K562 (cell line): ENCODE results near the gene DCAF5. TPM values are rescaled to one million over a fixed set of nuclear protein-coding genes. Genes with fewer than 3 reads are reported as not detected.

Source experiments
- ATAC-seq: fragments of 200-7000 bp; cut with Tn5 transposase; 3 replicates; pipeline ENCODE4 v1.9.1; 2020; ENCODE audit warnings: moderate library complexity
- BruUV-seq: library from RNA; stranded (reverse); fragments of 400-500 nt; replicated peaks from 2 replicates; lab custom pipeline; 2021; lab: Mats Ljungman, UMichigan
- CTCF ChIA-PET: fragments of 300-600 bp; formaldehyde crosslinking; extraction: SDS; loops from one replicate; lab custom pipeline; 2021; ENCODE audit warnings: low intra/inter-chr PET ratio; lab: Yijun Ruan, JAX
- POLR2A ChIA-PET: fragments of 300-600, 350-650 bp; sonication (Branson Sonifier 250); formaldehyde crosslinking; extraction: SDS; loops from one replicate; lab custom pipeline; 2021; ENCODE audit warnings: antibody characterized with exemption, inconsistent platforms; lab: Yijun Ruan, JAX
- DNase-seq, 4 experiments: peaks; one replicate each; pipeline versions ENCODE4 v3.0.0 to v3.0.0-alpha.2; 2011 to 2018; ENCODE audit warnings: low spot score in 3 of 4, mixed read lengths in 3 of 4; ENCODE audit errors: extremely low read depth in 1 of 4
- FAIRE-seq: peaks from 2 replicates; lab custom pipeline; 2011; peaks lifted over from hg19 to GRCh38; lab: Jason Lieb, UNC
- H2AFZ ChIP-seq: 2 replicates; pipeline ENCODE4 v1.6.0; 2011; ENCODE audit warnings: low read depth, low read length, control low read depth, inconsistent platforms
- H3K27ac ChIP-seq: fragments of 200-600 bp; 3 replicates; pipeline ENCODE4 v1.8.0; 2011; ENCODE audit warnings: low read depth, mild to moderate bottlenecking, control low read depth, inconsistent platforms, low read length, moderate library complexity, mixed read lengths; ENCODE audit errors: extremely low read depth
- H3K27me3 ChIP-seq, 2 experiments: fragments of 300-600 bp in 1 of 2; 2 replicates in 1 of 2; 3 replicates in 1 of 2; pipeline versions ENCODE4 v1.6.0 to v1.8.0; 2011; ENCODE audit warnings: inconsistent platforms in 2 of 2, low read length in 2 of 2, mild to moderate bottlenecking in 1 of 2, mixed read lengths in 1 of 2, moderate library complexity in 1 of 2; ENCODE audit not compliant: control insufficient read depth in 2 of 2, insufficient read depth in 2 of 2
- H3K36me3 ChIP-seq: fragments of 300-600 bp; 3 replicates; pipeline ENCODE4 v1.8.0; 2011; ENCODE audit warnings: mild to moderate bottlenecking, low read length, inconsistent platforms; ENCODE audit not compliant: control insufficient read depth, insufficient read depth
- H3K4me1 ChIP-seq, 2 experiments: fragments of 200-600 bp in 1 of 2; replicated peaks in 1 of 2; 2 replicates in 1 of 2; 3 replicates in 1 of 2; pipeline versions ENCODE4 v1.5.1 to v1.8.0; 2011; ENCODE audit warnings: inconsistent platforms in 2 of 2, low read length in 2 of 2, mild to moderate bottlenecking in 1 of 2, mixed read lengths in 1 of 2, moderate library complexity in 1 of 2; ENCODE audit not compliant: control insufficient read depth in 2 of 2, insufficient read depth in 2 of 2
- H3K4me2 ChIP-seq: 2 replicates; pipeline ENCODE4 v1.6.1; 2011; ENCODE audit warnings: low read length, control low read depth, inconsistent platforms, mixed read lengths; ENCODE audit not compliant: insufficient read depth
- H3K4me3 ChIP-seq: fragments of 200-600 bp; sonication (generic), shearing (Covaris generic); 2 replicates; pipeline ENCODE4 v1.5.1; 2016; ENCODE audit warnings: control low read depth, inconsistent platforms
- H3K79me2 ChIP-seq: fragments of 200-600 bp; 3 replicates; pipeline ENCODE4 v1.8.0; 2011; ENCODE audit warnings: low read length, inconsistent platforms; ENCODE audit not compliant: control insufficient read depth, insufficient read depth
- H3K9ac ChIP-seq, 2 experiments: 2 replicates each; pipeline versions ENCODE4 v1.6.0 to v1.6.1; 2011; ENCODE audit warnings: low read depth in 2 of 2, low read length in 2 of 2, control low read depth in 1 of 2, inconsistent platforms in 1 of 2, mild to moderate bottlenecking in 1 of 2, mixed read lengths in 1 of 2; ENCODE audit not compliant: insufficient read depth in 1 of 2
- H3K9me1 ChIP-seq: one replicate; pipeline ENCODE4 v1.6.0; 2011; ENCODE audit warnings: inconsistent platforms, mild to moderate bottlenecking, low read length, moderate library complexity; ENCODE audit not compliant: control insufficient read depth, insufficient read depth
- H3K9me3 ChIP-seq: replicated peaks from 2 replicates; pipeline ENCODE4 v1.5.1; 2011; ENCODE audit warnings: low read depth, low read length, inconsistent platforms; ENCODE audit not compliant: control insufficient read depth, insufficient read depth
- H4K20me1 ChIP-seq: replicated peaks from 2 replicates; pipeline ENCODE4 v1.6.1; 2011; ENCODE audit warnings: low read length, inconsistent platforms, mixed read lengths; ENCODE audit not compliant: control insufficient read depth, insufficient read depth
- EGR1 ChIP-seq: fragments of 450-650 bp; conservative IDR thresholded peaks from 2 replicates; pipeline ENCODE4 v1.6.1; 2017; ENCODE audit warnings: mild to moderate bottlenecking
- PCBP2 ChIP-seq: fragments of 200-400 bp; formaldehyde crosslinking; IDR thresholded peaks from 2 replicates; pipeline ENCODE4 v1.6.1; 2018; ENCODE audit warnings: low read length, low read depth, mild to moderate bottlenecking, moderate library complexity; ENCODE audit not compliant: poor library complexity, severe bottlenecking
- ZMIZ1 ChIP-seq, 2 experiments: fragments of 150-350 bp in 1 of 2; IDR thresholded peaks; 2 replicates each; pipeline ENCODE4 v1.6.1; 2012 to 2016; ENCODE audit warnings: low read depth in 2 of 2, low read length in 2 of 2, mild to moderate bottlenecking in 1 of 2, moderate library complexity in 1 of 2
- WGBS: fragments of 100-300 bp; shearing (Covaris generic); methylation state at CpG from one replicate; pipeline ENCODE4 v1.1.6; 2016; ENCODE audit warnings: low coverage, mixed read lengths; ENCODE audit not compliant: insufficient coverage; ENCODE audit errors: missing lambda C conversion rate; 5-methylcytosine and 5-hydroxymethylcytosine counted together
- in situ Hi-C: fragments of 300-500 bp; cut with MboI; formaldehyde crosslinking; loops from 4 replicates; pipeline ENCODE4 v1.15.0; 2018; ENCODE audit warnings: inconsistent platforms, mixed read lengths
- intact Hi-C: fragments of 100-400 bp; cut with micrococcal nuclease; formaldehyde crosslinking; loops from 2 replicates; pipeline ENCODE4 v1.14.2; 2022
- polyA plus RNA-seq, 8 experiments: library from polyadenylated mRNA; depleted of rRNA in 4 of 8; stranded (reverse) in 5 of 8; unstranded in 3 of 8; fragments of >200 nt; fragmentation: Nextera tagmentation in 2 of 8; fragmentation: Illumina TruSeq in 1 of 8; extraction: Ambion mirVana in 2 of 8; extraction: Trizol in 1 of 8; gene quantifications; 2 replicates each; pipeline versions ENCODE4 v1.2.1 to v1.2.3, GENCODE V29; 2011 to 2014; ENCODE audit warnings: inconsistent platforms in 1 of 8, missing spikeins in 1 of 8
- total RNA-seq, 7 experiments: library from RNA; depleted of rRNA in 6 of 7; stranded (reverse); fragments of >200 nt in 6 of 7; fragmentation: Illumina TruSeq in 2 of 7; extraction: Trizol in 2 of 7; gene quantifications; 2 replicates each; pipeline versions ENCODE4 v1.2.1 to v1.2.3, GENCODE V29; 2011 to 2021; ENCODE audit warnings: low replicate concordance in 1 of 7

The DCAF5 gene
- total and polyA plus RNA-seq, 9 of the 15 experiments (the other 6 are each of a cell fraction or from before 2014, with no cell fraction given) = 5.6 to 24.1 (median 12.7) TPM

DNA sequence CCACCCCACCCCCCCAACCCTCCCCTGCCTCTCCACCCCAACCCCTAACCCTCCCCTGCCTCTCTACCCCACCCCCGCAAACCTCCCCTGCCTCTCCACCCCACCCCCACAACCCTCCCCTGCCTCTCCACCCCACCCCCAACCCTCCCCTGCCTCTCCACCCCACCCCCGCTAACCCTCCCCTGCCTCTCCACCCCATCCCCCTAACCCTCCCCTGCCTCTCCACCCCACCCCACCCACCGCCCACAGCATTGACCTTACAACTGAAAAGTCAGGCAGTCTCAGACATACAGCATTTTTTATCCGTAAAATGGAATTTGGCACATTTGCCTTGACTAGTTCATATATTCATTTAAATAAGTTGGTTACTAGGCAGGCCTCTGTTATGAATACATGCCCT is 135.2 kb downstream of the DCAF5 start:
- FAIRE-seq = no peak

More for the DNA sequence above, 135.2 kb downstream of the DCAF5 start:
- H3K27ac ChIP-seq = peak overlapping the region; percentile 44; the same call in 1 of the 3 replicates
- no peak overlapping the region for H2AFZ ChIP-seq
- peaks cover 4% of the 10 kb centered on the region in 2 experiments; a peak in 3 of 5 replicates for H3K4me1 ChIP-seq
- H3K9me3 ChIP-seq = no peaks in the 10 kb centered on the region
- H3K4me2 ChIP-seq = no peak overlapping the region
- no peaks in the 10 kb centered on the region for H3K79me2 ChIP-seq
- ChIA-PET CTCF (no interaction called here), POLR2A (interaction anchor here (0.6 kb wide), 1 partner anchor 369 kb away, joined by 3 read pairs; no protein-coding TSS in a partner anchor)
- no peaks in the 10 kb centered on the region for H3K27me3 ChIP-seq
- no peak overlapping the region for H3K4me3 ChIP-seq
- no peaks in the 10 kb centered on the region for H3K36me3 ChIP-seq
- H3K9ac ChIP-seq = no peak overlapping the region
- no peaks in the 10 kb centered on the region for H4K20me1 ChIP-seq
- WGBS = 18% methylated on average over 1 of the region's 4 CpGs
- no TSS peak for BruUV-seq
- TF ChIP-seq PCBP2 = peak; percentile 38
- no peak for TF ChIP-seq ZMIZ1 (IDR thresholded peaks at IDR 0.05; ENCODE audit: low read depth in 2 of 2, low read length in 2 of 2)
- TF ChIP-seq EGR1 = peak; percentile 35
- in situ Hi-C loops (no loop called here), intact Hi-C loops (no loop called here)
- ATAC-seq (no peak), DNase-seq (peak; percentile 43 to 58 (median 54))
- H3K9me1 ChIP-seq = no peaks in the 10 kb centered on the region
